Measurements from ENCODE around the gene WFDC5.

Gene WFDC5

GRCh38 chr20:45104786-45105185 lies 10.2 kb downstream of the WFDC5 start:
- Mint-ChIP-seq H3K27ac (no peak overlapping the region), H3K9me3 (no peaks in the 10 kb centered on the region), H3K4me3 (no peak overlapping the region), H3K36me3 (ENCODE audit: low read depth) (no peaks in the 10 kb centered on the region), H3K4me1 (ENCODE audit: low read depth) (peaks cover 4% of the 10 kb centered on the region), H3K27me3 (ENCODE audit: low read depth) (peaks cover 37% of the 10 kb centered on the region)

- no peaks in the 10 kb centered on the region for H3K36me3 Mint-ChIP-seq (ENCODE audit: low read depth)
- H3K4me1 Mint-ChIP-seq (ENCODE audit: low read depth): peaks cover 4% of the 10 kb centered on the region
- no peak overlapping the region for H3K27ac Mint-ChIP-seq
- H3K4me3 Mint-ChIP-seq: no peak overlapping the region
- no peaks in the 10 kb centered on the region for H3K9me3 Mint-ChIP-seq
- peaks cover 50% of the 10 kb centered on the region for H3K27me3 Mint-ChIP-seq (ENCODE audit: low read depth)
Measured at GRCh38 chr20:45103072-45103471, 11.9 kb downstream of the WFDC5 start.

GRCh38 chr20:45101333-45101850 lies 13.6 kb downstream of the WFDC5 start:
- Mint-ChIP-seq H3K27me3 (ENCODE audit: low read depth) (peaks cover 62% of the 10 kb centered on the region), H3K4me3 (no peak overlapping the region), H3K36me3 (ENCODE audit: low read depth) (no peaks in the 10 kb centered on the region), H3K27ac (no peak overlapping the region), H3K9me3 (no peaks in the 10 kb centered on the region), H3K4me1 (ENCODE audit: low read depth) (peaks cover 10% of the 10 kb centered on the region)

GRCh38 chr20:45100563-45101245 lies 14.3 kb downstream of the WFDC5 start, which contains the start of gene KCNS1:
TSS of gene KCNS1 (minus strand) at chr20:45101127. CDS start at chr20:45099236, 1,891 bp downstream.
- H3K4me3 Mint-ChIP-seq: no peak within 1 kb of the TSS
- H3K36me3 Mint-ChIP-seq (ENCODE audit: low read depth): no peaks in the 10 kb centered on the region
- peaks cover 10% of the 10 kb centered on the region for H3K4me1 Mint-ChIP-seq (ENCODE audit: low read depth)
- no peak within 1 kb of the TSS for H3K27ac Mint-ChIP-seq
- H3K9me3 Mint-ChIP-seq: no peaks in the 10 kb centered on the region
- peaks cover 63% of the 10 kb centered on the region for H3K27me3 Mint-ChIP-seq (ENCODE audit: low read depth)

GRCh38 chr20:45098103-45098773 lies 16.7 kb downstream of the WFDC5 start:
- H3K36me3 Mint-ChIP-seq (ENCODE audit: low read depth): no peaks in the 10 kb centered on the region
- H3K27me3 Mint-ChIP-seq (ENCODE audit: low read depth): peaks cover 50% of the 10 kb centered on the region
- H3K27ac Mint-ChIP-seq: no peak overlapping the region
- no peak overlapping the region for H3K4me3 Mint-ChIP-seq
- H3K9me3 Mint-ChIP-seq: no peaks in the 10 kb centered on the region
- H3K4me1 Mint-ChIP-seq (ENCODE audit: low read depth): peaks cover 10% of the 10 kb centered on the region

GRCh38 chr20:45097485-45098102 lies 17.4 kb downstream of the WFDC5 start:
- H3K4me3 Mint-ChIP-seq: peak overlapping the region; percentile 54
- H3K9me3 Mint-ChIP-seq: no peaks in the 10 kb centered on the region
- peaks cover 10% of the 10 kb centered on the region for H3K4me1 Mint-ChIP-seq (ENCODE audit: low read depth)
- H3K27me3 Mint-ChIP-seq (ENCODE audit: low read depth): peaks cover 47% of the 10 kb centered on the region
- no peaks in the 10 kb centered on the region for H3K36me3 Mint-ChIP-seq (ENCODE audit: low read depth)
- H3K27ac Mint-ChIP-seq: no peak overlapping the region

- no peaks in the 10 kb centered on the region for H3K9me3 Mint-ChIP-seq
- H3K36me3 Mint-ChIP-seq (ENCODE audit: low read depth): no peaks in the 10 kb centered on the region
- H3K27ac Mint-ChIP-seq: no peak overlapping the region
- no peak overlapping the region for H3K4me3 Mint-ChIP-seq
- peaks cover 41% of the 10 kb centered on the region for H3K27me3 Mint-ChIP-seq (ENCODE audit: low read depth)
- H3K4me1 Mint-ChIP-seq (ENCODE audit: low read depth): peaks cover 10% of the 10 kb centered on the region
Measured at GRCh38 chr20:45096781-45097180, 18.2 kb downstream of the WFDC5 start.

- no peak overlapping the region for H3K27ac Mint-ChIP-seq
- no peaks in the 10 kb centered on the region for H3K9me3 Mint-ChIP-seq
- peaks cover 35% of the 10 kb centered on the region for H3K27me3 Mint-ChIP-seq (ENCODE audit: low read depth)
- peaks cover 6% of the 10 kb centered on the region for H3K4me1 Mint-ChIP-seq (ENCODE audit: low read depth)
- peaks cover 4% of the 10 kb centered on the region for H3K36me3 Mint-ChIP-seq (ENCODE audit: low read depth)
- no peak overlapping the region for H3K4me3 Mint-ChIP-seq
Measured at GRCh38 chr20:45095805-45096238, 19.2 kb downstream of the WFDC5 start.

- H3K36me3 Mint-ChIP-seq (ENCODE audit: low read depth): peaks cover 5% of the 10 kb centered on the region
- no peaks in the 10 kb centered on the region for H3K9me3 Mint-ChIP-seq
- peaks cover 6% of the 10 kb centered on the region for H3K4me1 Mint-ChIP-seq (ENCODE audit: low read depth)
- no peak overlapping the region for H3K27ac Mint-ChIP-seq
- no peak overlapping the region for H3K4me3 Mint-ChIP-seq
- H3K27me3 Mint-ChIP-seq (ENCODE audit: low read depth): peaks cover 28% of the 10 kb centered on the region
Measured at GRCh38 chr20:45094864-45095574, 20.0 kb downstream of the WFDC5 start.

GRCh38 chr20:45094201-45094600 lies 20.8 kb downstream of the WFDC5 start:
- no peak overlapping the region for H3K27ac Mint-ChIP-seq
- peaks cover 6% of the 10 kb centered on the region for H3K4me1 Mint-ChIP-seq (ENCODE audit: low read depth)
- no peak overlapping the region for H3K4me3 Mint-ChIP-seq
- no peaks in the 10 kb centered on the region for H3K9me3 Mint-ChIP-seq
- H3K27me3 Mint-ChIP-seq (ENCODE audit: low read depth): peaks cover 20% of the 10 kb centered on the region
- H3K36me3 Mint-ChIP-seq (ENCODE audit: low read depth): peaks cover 5% of the 10 kb centered on the region

- peaks cover 6% of the 10 kb centered on the region for H3K4me1 Mint-ChIP-seq (ENCODE audit: low read depth)
- peaks cover 12% of the 10 kb centered on the region for H3K36me3 Mint-ChIP-seq (ENCODE audit: low read depth)
- no peaks in the 10 kb centered on the region for H3K9me3 Mint-ChIP-seq
- peaks cover 13% of the 10 kb centered on the region for H3K27me3 Mint-ChIP-seq (ENCODE audit: low read depth)
- no peak overlapping the region for H3K4me3 Mint-ChIP-seq
- H3K27ac Mint-ChIP-seq: no peak overlapping the region
Measured at GRCh38 chr20:45092898-45093297, 22.1 kb downstream of the WFDC5 start.

GRCh38 chr20:45091366-45091765 lies 23.6 kb downstream of the WFDC5 start:
- Mint-ChIP-seq H3K4me3 (no peak overlapping the region), H3K36me3 (ENCODE audit: low read depth) (peaks cover 17% of the 10 kb centered on the region), H3K9me3 (no peaks in the 10 kb centered on the region), H3K27ac (no peak overlapping the region), H3K27me3 (ENCODE audit: low read depth) (peaks cover under 1% of the 10 kb centered on the region), H3K4me1 (ENCODE audit: low read depth) (peaks cover 5% of the 10 kb centered on the region)

GRCh38 chr20:45090481-45090880 lies 24.5 kb downstream of the WFDC5 start:
- H3K27me3 Mint-ChIP-seq (ENCODE audit: low read depth): no peaks in the 10 kb centered on the region
- H3K9me3 Mint-ChIP-seq: no peaks in the 10 kb centered on the region
- no peak overlapping the region for H3K27ac Mint-ChIP-seq
- H3K36me3 Mint-ChIP-seq (ENCODE audit: low read depth): peaks cover 26% of the 10 kb centered on the region
- H3K4me3 Mint-ChIP-seq: no peak overlapping the region
- peaks cover 9% of the 10 kb centered on the region for H3K4me1 Mint-ChIP-seq (ENCODE audit: low read depth)

GRCh38 chr20:45088247-45088646 lies 26.7 kb downstream of the WFDC5 start:
- H3K4me1 Mint-ChIP-seq (ENCODE audit: low read depth): peaks cover 12% of the 10 kb centered on the region
- no peak overlapping the region for H3K4me3 Mint-ChIP-seq
- no peaks in the 10 kb centered on the region for H3K27me3 Mint-ChIP-seq (ENCODE audit: low read depth)
- no peak overlapping the region for H3K27ac Mint-ChIP-seq
- H3K36me3 Mint-ChIP-seq (ENCODE audit: low read depth): peaks cover 40% of the 10 kb centered on the region
- H3K9me3 Mint-ChIP-seq: no peaks in the 10 kb centered on the region

Data from T-helper 1 cell treated with Interleukin-12 subunit alpha and Interleukin-12 subunit beta and Interleukin-4 antibody, amounts not matched to agents 30 μg/mL and 1 μg/mL, for 36 hours (primary cell).